Measurements from ENCODE around the gene ERMARD.

DNA sequence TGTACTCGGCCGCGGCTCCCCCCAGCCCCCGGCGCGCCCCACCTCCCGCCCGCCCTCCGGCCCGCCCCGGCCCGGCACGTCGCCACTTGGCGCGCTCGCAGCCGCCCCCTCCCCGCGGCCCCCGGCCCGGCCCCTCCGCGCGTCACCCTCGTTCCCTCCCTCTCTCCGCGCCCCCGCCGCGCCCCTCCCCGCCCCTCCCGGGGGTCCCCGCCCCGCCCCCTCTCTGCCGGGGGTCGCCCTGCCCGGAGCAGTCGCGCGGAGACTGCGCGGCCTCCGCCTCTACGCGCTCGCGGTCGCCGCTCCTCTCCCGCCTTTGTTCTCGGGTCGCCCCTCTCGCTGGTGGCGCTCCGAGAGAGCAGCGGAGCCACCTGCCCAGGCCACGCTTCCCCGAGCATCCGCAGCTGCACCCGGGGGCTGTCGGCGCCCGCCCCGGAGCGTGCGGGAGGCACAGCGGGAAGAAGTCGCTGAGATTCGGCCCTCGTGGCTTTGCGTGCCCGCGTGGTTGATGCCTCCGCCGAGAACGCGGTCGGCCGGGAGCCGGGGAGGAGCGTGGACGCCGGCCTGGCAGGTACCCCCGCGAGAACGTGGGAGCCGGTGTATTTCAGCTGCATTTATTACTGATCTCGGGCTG lies 26.8 kb upstream of the ERMARD start, which contains the start of gene PHF10:
- TF ChIP-seq, protein P1, sequence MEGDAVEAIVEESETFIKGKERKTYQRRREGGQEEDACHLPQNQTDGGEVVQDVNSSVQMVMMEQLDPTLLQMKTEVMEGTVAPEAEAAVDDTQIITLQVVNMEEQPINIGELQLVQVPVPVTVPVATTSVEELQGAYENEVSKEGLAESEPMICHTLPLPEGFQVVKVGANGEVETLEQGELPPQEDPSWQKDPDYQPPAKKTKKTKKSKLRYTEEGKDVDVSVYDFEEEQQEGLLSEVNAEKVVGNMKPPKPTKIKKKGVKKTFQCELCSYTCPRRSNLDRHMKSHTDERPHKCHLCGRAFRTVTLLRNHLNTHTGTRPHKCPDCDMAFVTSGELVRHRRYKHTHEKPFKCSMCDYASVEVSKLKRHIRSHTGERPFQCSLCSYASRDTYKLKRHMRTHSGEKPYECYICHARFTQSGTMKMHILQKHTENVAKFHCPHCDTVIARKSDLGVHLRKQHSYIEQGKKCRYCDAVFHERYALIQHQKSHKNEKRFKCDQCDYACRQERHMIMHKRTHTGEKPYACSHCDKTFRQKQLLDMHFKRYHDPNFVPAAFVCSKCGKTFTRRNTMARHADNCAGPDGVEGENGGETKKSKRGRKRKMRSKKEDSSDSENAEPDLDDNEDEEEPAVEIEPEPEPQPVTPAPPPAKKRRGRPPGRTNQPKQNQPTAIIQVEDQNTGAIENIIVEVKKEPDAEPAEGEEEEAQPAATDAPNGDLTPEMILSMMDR (conservative IDR thresholded peaks at IDR 0.05; ENCODE audit: low read length), result no peak
- no peak for TF ChIP-seq EZH2phosphoT487 (IDR thresholded peaks at IDR 0.05; ENCODE audit: borderline replicate concordance)
